Measurements from ENCODE around the gene KRI1.

Gene KRI1

DNA sequence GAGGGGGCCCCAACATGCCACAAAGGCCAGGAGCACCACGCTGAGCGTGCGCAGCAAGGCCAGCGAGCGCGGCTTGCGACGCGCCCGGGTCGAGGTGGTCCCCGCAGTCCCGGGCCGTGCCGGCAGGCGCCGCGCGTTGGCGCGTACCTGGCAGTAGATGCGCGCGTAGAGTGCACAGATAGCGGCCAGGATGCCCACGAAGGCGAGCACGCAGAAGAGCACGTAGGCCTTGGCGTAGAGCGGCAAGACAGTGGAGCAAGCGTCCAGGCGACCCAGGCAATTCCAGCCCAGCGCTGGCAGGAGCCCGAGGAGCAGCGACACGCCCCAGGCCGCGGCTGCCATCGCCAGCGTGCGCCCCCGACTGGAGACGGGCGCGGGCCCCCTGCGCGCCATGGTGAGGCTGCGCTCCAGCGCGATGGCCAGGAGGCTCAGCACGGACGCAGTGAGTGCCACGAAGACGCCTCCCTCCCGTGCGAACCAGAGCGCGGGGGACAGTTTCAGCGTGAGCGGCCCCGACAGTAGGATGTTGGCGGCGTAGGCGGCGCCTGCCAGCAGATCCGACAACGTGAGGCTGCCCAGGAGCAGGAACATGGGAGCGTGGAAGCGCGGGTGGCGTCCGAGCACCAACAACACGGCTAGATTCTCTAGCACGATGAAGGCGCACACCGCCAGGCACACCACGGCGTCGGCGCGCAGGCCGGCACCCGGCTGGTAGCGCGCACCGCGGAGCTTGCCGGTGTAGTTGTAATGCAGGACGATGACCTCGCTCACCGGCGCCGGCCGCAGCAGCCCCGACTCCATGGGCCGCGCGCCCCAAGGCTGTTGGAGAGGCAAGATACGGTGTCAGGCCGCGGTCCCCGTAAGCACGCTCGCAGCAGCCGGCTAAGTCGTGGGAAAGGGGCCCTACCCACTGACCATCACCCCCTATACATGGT, 51.3 kb downstream of the KRI1 start:
- DNase-seq (ENCODE audit: insufficient read length) (no peak), FAIRE-seq (no peak)
- TF ChIP-seq POLR2A (IDR thresholded peaks at IDR 0.05; ENCODE audit: low read depth, low read length) (no peak), TAF1 (IDR thresholded peaks at IDR 0.05; ENCODE audit: borderline replicate concordance, low read depth, low read length) (no peak), POLR2AphosphoS5 (IDR thresholded peaks at IDR 0.05; ENCODE audit: low read depth, low read length) (no peak)

DNA sequence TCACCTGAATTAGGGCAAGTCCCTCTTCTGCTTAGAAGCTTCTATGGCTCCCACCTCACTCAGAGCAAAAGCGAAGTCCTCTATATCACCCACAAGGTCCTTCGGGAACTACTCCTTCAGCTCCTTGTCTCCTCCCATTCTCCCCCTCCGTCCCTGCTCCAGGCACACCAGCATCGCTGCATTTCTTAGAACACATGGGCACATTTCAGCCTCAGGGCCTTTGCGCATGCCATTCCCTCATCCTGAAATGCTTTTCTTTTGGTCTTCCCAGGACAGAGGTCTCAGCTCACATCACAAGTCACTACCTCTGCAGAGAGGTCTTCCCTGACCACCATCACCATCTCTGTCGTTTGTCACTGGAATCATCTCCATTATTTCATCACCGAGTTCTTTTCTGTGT, 52.6 kb downstream of the KRI1 start:
- TF ChIP-seq TAF1 (IDR thresholded peaks at IDR 0.05; ENCODE audit: borderline replicate concordance, low read depth, low read length) = no peak
- TF ChIP-seq POLR2A (IDR thresholded peaks at IDR 0.05; ENCODE audit: low read depth, low read length) = no peak
- no peak for TF ChIP-seq POLR2AphosphoS5 (IDR thresholded peaks at IDR 0.05; ENCODE audit: low read depth, low read length)

DNA sequence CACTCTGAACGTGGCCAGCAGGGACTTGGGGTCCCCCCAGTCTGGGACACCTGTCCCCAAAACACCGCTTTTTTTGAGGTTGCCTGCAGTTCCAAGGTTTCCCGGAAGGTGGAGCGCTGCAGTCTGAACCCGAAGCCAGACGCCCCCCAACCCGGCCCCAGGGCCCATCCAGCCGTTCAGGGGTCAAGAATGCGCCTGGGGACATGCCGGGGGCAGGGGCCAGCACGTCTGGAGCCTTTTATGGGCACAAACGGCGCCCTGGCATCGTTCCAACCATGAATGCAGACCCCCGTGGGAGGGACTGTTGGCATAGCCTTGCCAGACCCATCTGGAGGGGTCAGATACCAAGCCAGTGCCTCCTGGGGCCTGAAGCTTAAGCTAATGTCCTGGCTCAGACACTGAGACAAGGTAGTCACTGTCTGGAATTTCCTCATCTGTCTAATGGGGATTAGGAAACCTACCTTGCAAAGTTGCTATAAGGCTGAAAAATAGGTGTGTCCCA, 55.5 kb downstream of the KRI1 start:
- DNase-seq (ENCODE audit: insufficient read length) = peak; percentile 72
- FAIRE-seq = no peak
- TF ChIP-seq POLR2AphosphoS5 (IDR thresholded peaks at IDR 0.05; ENCODE audit: low read depth, low read length) = no peak
- no peak for TF ChIP-seq POLR2A (IDR thresholded peaks at IDR 0.05; ENCODE audit: low read depth, low read length)
- no peak for TF ChIP-seq TAF1 (IDR thresholded peaks at IDR 0.05; ENCODE audit: borderline replicate concordance, low read depth, low read length)

More for the DNA sequence above, 52.6 kb downstream of the KRI1 start:
- FAIRE-seq = no peak
- no peak for DNase-seq (ENCODE audit: insufficient read length)

DNA sequence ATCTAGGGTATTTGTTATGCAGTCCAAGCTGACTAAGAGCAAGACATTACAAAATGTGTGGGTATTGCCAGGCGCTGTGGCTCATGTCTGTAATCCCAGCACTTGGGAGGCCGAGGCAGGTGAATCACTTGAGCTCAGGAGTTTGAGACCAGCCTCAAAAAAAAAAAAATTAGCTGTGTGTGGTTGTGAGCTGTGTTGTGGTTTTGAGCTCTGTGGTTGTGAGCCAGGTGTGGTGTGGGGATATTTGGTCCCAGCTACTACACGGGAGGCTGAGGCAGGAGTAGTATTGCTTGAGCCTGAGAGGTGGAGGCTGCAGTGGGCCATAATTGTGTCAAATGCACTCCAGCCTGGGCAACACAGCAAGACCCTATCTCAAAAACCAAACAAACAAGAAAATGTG, 57.1 kb downstream of the KRI1 start:
- DNase-seq (ENCODE audit: insufficient read length) (no peak), FAIRE-seq (no peak)
- TF ChIP-seq POLR2A (IDR thresholded peaks at IDR 0.05; ENCODE audit: low read depth, low read length) (no peak), POLR2AphosphoS5 (IDR thresholded peaks at IDR 0.05; ENCODE audit: low read depth, low read length) (no peak), TAF1 (IDR thresholded peaks at IDR 0.05; ENCODE audit: borderline replicate concordance, low read depth, low read length) (no peak)

DNA sequence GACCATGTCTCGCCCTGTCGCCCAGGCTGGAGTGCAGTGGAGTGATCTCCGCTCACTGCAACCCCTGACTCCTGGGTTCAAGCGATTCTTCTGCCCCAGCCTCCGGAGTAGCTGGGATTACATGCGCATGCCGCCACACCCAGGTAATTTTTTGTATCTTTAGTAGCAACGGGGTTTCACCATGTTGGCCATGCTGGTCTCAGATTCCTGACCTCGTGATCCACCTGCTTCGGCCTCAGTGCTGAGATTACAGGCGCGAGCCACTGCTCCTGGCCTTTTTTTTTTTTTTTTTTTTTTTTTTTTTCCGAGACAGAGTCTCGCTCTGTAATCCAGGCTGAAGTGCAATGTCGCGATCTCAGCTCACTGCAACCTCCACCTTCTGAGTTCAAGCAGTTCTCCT, 57.8 kb downstream of the KRI1 start:
- TF ChIP-seq TAF1 (IDR thresholded peaks at IDR 0.05; ENCODE audit: borderline replicate concordance, low read depth, low read length) (no peak), POLR2AphosphoS5 (IDR thresholded peaks at IDR 0.05; ENCODE audit: low read depth, low read length) (no peak)
- DNase-seq (ENCODE audit: insufficient read length) (no peak), FAIRE-seq (no peak)

DNA sequence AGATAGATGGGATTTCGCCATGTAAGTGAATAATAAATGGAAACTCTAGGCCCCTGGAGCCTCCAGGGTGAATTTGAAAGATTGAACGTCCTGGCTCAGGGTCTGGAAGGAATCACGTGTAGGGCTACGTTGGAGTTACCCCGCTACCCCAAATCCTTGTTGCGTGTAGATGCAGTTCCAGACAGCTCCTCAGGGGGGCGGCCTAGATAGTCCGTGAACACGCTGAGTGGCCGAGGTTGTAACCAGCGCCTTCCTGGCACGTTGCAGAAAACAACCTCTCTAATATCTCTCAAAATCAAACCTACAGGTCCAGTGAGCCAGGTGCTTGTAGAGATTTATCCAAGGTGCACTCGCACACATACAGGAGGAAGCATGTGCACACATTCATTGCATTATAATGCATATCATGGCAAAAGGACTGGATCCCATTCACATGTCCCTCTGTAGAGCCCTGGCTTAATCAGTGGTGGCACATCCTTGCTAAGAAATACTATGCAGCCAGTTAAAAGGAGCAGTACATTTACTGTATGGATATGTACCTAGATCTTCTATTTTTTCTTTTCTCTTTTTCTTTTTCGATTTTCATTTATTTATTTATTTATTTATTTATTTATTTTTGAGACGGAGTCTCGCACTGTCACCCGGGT, 60.1 kb downstream of the KRI1 start:
- DNase-seq (ENCODE audit: insufficient read length) (no peak), FAIRE-seq (no peak)
- no peak for TF ChIP-seq POLR2AphosphoS5 (IDR thresholded peaks at IDR 0.05; ENCODE audit: low read depth, low read length)
- no peak for TF ChIP-seq TAF1 (IDR thresholded peaks at IDR 0.05; ENCODE audit: borderline replicate concordance, low read depth, low read length)
- TF ChIP-seq POLR2A (IDR thresholded peaks at IDR 0.05; ENCODE audit: low read depth, low read length) = no peak
